Measurements from ENCODE around the gene FOCAD.

GRCh38 chr9:20904995-20905394, 220.9 kb downstream of the FOCAD start:
- TF ChIP-seq CTCF (conservative IDR thresholded peaks at IDR 0.05; ENCODE audit: low read length) (no peak), EZH2phosphoT487 (IDR thresholded peaks at IDR 0.05; ENCODE audit: borderline replicate concordance, low read depth, low read length) (no peak)
